ENCODE data around the gene CHST5.
"Not testable (repeated sequence)": the region's sequence is repeated elsewhere in the genome, so short reads cannot be mapped to it uniquely, and the experiment has no call there.

CHST5 gene

DNA sequence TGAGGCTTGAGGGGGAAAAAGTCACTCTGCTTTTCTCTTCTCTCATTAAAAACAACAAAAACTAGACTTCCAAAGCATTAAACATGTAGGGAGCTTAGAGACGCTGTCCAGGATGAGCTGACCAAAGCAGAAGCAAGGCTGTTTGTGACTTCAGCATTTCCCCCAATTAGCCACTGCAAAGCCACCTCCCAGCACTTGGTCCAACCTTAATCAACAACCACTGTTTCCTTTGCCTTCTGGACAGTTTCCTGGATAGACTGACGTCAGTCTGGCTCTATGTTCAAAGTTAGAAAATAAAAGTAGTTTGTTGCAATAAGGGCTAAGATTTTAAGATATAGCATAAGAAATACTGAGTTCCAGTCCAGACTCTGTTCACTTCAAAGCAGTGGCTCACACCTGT, 17.0 kb upstream of the CHST5 start:
- no peak overlapping the region for H3K4me3 ChIP-seq (ENCODE audit: low read depth, low read length)

DNA sequence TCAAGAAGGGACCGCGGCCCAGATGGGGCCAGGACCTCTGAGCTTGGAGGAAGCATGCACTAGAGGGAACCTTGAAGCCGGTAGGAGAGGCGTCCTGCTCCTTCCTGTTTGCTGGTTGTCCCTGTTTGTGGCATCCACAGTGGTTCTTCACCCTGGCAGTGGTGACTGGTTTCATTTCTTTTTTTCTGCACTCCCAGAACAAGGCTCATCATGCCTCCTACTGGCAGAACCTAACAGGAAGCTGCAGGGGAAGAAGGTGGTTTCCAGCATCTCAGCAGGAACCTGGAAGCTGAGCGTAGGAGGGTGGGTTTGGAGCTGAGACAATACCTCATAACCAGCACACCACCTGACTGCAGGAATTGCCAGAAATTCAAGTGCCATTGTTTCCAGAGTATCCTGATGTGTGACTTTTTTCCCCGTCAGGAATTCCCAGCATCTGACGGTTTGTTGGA, 14.3 kb upstream of the CHST5 start:
- H3K4me3 ChIP-seq (ENCODE audit: low read depth, low read length), result no peak overlapping the region

DNA sequence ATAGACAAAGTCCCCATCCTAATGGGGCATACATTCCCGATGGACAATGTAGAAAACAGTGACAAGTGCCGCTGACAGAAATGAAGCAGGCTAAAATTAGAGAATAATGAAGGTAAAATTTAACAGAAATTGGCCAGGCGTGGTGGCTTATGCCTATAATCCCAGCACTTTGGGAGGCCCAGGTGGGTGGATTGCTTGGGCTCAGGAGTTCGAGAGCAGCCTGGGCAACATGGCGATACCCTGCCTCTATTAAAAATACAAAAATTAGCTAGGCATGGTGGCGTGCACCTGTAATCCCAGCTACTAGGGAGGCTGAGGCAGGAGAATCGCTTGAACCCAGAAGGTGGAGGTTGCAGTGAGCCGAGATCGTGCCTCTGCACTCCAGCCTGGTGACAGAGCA, 12.5 kb upstream of the CHST5 start:
- H3K4me3 ChIP-seq (ENCODE audit: low read depth, low read length), result not testable (repeated sequence)

DNA sequence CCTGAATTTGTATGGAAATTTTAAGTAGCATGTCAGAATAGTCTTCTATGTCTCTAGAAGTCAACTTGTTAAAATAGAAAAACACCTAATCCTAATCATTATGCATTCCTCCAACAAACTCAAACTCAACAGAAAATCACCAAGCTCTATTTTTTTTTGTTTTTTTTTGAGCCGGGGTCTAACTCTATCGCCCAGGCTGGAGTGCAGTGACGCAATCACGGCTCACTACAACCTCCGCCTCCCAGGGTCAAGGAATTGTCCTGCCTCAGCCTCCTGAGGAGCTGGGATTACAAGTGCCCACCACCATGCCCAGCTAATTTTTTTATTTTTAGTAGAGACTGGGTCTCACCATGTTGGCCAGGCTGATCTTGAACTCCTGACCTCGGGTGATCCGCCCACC, 10.4 kb upstream of the CHST5 start:
- H3K4me3 ChIP-seq (ENCODE audit: low read depth, low read length), result no peak overlapping the region

DNA sequence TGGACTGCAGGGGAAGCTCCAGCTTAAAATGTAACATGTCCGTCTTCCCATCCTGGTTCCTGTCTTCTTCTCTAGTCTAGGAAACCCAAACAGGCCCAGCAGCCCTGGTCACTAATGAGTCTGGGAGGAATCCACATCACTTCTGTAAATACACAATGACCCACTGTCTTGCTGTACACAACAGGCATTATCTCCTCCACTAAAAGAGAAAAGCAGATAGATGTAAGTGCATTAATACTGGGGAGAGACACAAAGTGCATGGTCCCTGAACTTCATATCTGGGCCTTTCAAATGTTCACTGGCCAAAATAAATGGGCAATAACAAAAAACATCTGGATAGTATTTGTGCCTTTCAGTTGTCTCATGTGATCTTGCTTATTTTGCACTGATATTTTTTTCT, 10.0 kb upstream of the CHST5 start:
- not testable (repeated sequence) for H3K4me3 ChIP-seq (ENCODE audit: low read depth, low read length)

DNA sequence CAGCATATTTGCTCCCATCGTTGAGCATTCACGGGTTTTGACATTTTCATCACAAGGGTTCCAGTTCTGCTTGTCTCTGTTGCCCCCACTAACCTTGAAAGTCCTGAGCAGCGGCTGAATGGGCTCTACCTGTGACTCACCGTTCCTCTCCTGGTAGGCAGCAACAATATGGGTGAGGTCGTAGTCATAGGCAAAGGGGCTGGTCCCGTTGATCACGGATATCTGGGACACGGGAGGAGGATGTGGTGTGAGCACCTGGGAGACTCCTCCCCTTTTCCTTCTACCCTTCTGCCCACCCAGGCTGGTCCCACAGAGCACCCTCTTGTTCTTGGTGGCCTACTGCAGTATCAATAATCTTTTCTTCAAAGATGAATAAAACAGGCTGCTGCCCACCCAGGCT, 6.6 kb upstream of the CHST5 start:
- not testable (repeated sequence) for H3K4me3 ChIP-seq (ENCODE audit: low read depth, low read length)

DNA sequence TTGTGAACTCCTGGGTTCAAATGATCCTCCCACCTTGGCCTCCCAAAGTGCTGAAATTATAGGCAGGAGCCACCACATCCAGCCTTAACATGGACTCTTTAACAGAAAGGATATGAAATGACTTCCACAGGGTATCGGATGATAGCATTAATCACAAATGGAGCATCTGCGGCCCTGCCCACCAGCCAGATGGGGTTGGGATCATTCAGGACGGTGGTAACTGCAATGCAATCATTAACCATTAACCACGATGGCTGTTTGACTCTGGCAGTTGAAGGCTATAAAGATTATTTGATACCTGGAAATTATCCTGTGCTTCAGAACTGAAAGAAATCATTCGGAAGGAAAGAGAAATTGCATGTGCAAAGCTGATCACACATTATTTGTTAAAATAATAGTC, 5.3 kb upstream of the CHST5 start:
- H3K4me3 ChIP-seq (ENCODE audit: low read depth, low read length), result no peak overlapping the region

DNA sequence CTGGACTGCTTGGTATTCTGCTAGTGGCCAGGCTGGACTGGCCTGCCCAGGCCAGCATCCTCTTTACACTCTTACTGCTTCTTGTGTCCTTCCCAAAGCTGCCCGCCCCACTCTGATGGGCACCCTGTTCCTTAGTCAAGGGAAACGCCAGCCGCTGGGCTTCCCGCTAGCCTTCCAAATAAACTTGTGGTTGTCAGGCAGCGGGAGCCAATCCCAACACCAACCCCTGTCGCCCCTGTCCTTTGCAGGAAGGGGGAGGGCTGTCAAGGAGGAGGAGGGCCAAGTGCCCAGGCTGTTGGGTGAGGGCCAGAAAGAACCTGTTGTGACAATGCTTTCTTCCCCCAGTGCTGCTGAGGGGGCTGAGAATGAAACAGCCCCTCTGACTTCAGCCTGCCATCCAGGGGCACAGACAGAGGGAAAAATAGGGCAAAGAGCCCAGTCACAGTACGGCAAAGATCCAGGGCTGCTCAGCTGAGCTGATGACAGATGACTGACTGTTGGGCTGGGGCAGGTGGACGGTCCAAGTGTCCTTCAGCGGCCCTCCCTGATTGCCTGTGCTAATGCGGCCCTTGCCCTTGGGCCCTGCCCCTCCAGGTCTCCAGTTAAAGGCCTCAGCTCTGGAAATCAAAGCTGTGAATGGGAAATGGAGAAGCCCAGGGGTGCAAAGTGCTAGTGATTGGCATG, 3.1 kb upstream of the CHST5 start:
- not testable (repeated sequence) for H3K4me3 ChIP-seq (ENCODE audit: low read depth, low read length)

DNA sequence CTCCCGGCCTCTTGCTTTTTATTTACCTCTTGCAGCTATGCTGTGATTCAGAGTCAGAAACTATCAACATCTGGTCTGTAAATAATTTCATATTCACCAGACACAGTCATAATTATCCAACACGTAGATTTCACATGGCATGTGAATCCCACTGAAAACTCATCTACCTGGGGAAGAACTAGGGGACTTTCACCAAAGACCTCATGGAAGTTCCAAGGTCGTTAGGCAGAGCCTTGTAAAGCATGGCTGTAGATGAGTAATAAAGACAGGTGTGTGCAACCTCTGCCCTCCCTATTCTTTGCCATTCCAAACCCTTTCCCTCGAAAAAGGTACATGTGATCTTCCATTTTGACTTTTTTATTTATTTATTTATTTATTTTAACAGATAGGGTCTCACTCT, 1.9 kb upstream of the CHST5 start:
- no peak overlapping the region for H3K4me3 ChIP-seq (ENCODE audit: low read depth, low read length)

DNA sequence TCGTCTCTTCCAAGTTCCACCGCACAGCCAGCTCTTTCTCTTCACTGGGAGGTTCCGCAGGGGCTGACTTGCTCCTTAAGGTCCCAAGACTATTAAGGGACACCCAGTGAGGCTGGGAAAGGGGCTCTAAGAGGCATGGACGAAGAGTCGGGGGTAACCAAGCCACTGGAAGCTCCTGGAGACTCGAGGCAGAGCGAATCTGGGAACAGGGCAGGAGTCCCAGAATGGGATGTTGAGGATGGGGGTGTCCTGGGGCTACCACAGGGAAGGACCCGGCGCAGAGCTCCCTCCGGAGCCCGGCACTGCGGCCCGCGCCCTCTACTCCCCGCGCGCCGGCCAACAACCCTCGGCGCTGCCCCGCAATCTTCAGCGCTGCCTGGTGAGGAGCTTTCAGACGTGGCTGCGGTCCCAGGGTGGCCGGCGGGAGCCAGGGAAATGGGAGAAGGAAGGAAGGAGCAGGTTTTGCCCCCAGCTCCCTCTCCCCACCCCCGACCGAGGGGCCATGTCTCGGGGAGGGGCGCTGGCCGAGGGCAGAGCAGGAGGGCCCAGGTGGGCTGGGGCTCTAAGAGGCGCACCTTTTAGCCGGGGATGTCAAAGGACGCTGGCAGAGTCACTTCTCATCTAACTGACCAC, 581 bp downstream of the CHST5 start:
- no peak overlapping the region for H3K4me3 ChIP-seq (ENCODE audit: low read depth, low read length)

DNA sequence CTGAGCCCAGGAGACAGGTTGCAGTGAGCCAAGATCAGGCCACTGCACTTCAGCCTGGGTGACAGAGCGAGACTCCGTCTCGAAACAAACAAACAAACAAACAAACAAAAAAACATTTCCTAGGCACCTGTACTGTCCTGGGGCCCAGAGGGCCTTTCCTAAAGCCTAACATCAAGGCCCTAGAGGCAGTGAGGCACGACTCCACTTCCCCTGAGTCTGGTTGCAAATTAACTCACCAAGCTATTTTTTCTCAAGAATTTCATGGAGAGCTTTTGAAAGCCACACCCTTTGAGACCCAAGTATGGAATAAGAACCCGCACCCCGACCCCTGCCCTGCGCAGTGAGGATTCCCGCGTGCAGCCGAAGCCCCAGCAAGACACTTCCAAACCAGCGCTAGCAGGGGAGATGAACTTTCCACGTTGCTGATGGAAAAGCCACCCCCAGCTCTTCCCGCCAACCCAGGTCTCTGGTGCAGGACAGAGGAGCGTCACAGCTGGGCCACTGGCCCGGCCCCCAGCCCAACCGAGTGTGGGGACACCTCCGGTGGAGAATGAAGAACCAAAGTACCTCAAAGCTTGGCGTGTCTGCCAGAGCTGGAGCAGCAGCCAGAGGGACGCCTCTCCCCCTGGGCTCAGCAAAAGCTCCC, 1.2 kb downstream of the CHST5 start:
- no peak overlapping the region for H3K4me3 ChIP-seq (ENCODE audit: low read depth, low read length)

DNA sequence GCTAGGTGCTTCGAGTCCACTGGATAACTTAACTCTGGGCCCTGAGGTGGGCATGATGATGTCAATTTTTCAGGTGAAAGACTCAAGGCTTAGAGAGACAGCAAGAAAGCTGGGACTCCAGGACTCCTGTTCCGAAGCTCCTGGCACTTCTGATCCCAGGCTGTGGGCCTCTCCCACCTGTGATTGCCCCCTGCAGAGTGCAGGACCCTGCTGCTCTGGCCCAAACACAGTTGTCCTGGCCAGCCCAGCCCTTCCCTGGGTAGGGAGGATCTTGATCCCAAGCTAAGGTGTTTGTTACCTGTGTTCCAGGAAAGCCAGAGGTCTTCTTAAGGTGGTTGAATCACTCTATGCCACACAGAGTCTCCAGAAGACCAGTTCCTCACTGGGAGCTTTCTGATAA, 3.1 kb downstream of the CHST5 start:
- no peak overlapping the region for H3K4me3 ChIP-seq (ENCODE audit: low read depth, low read length)

DNA sequence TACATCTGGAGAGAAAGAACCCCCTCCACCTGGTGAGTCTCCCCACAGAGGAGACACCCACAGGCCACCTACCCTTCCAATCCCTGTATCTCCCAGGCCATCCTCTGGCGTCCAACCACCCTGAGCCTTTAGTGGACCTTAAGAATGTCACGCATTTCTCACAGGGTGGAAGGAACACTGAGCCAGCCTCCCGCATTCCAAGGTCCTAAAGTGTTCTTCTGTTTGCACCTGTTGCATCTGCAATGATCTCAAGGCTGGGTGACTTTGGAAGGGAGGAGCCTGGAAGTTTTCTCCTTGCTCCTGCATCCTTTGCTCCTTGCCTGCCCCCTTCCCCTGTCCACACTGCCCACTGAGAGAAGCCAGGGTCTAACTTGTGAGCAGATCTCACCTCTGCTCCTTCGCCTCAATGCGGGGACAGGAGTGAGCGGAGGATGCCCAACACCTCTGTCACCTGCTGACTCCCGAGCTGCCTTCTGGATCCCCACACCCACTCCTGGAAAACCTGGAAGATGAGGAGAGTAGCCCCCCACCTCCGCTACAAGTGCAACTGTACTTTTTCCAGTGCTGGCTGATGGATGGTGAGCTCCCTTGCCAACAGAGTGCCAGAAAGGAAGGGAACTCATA, 3.7 kb downstream of the CHST5 start:
- H3K4me3 ChIP-seq (ENCODE audit: low read depth, low read length), result no peak overlapping the region

DNA sequence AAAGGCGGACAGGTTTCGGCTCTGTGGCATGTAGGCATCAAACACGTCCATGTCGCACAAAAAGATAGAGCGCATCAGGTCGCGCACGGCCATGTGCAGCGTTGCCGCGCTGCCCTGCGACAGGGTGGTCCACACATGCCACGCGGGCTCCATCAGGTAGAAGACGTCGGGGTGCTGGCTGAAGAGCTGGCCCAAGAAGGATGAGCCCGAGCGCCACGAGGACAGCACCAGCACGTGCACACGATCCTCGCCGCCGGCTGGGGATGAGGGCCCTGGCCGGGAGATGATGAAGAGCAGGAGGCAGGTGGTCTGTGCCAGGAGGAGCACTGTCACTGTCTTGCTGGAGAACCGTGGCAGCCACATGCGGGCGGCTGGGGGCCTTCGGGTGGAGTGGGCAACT, 5.9 kb downstream of the CHST5 start:
- H3K4me3 ChIP-seq (ENCODE audit: low read depth, low read length), result no peak overlapping the region

DNA sequence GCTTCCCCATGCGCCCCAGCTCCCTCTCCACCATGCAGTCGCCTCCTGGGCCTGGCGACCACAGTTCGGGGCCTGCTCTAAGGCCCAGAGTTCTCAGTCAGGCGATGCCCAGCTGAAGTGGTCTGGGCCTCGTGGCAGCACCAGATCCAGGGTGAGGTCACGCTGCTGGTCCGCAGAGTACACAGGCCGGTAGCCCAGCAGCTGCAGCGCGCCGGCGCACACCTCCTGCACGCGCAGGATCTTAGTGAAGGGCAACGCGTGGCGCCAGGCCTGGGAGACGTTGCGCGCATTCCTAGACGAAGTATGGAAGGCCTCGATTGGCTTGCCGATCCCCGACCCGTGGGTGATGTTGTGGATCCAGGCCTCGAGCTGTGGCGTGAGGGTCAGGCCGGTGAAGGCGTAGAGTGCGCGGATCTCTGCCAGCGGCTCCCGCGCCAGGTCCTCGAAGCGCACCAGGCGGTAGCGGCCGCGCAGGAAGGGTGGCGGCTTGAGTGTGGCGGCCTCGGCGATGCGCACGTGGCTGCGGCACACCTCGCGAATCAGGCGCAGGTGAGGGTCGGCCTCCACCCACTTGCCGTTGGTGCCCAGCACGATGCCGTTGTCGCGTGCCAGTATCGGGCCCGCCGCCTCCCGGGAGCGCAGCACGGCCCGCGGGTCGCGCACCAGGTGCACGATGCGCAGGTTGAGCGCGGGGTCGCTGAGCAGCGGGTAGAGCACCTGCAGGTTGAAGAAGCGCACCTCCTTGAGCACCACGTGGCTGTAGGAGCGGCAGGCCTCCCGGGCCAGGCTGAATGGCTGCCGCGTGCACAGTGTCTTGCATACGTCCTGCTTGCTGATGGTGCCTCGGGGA, 6.6 kb downstream of the CHST5 start:
- no peak overlapping the region for H3K4me3 ChIP-seq (ENCODE audit: low read depth, low read length)

DNA sequence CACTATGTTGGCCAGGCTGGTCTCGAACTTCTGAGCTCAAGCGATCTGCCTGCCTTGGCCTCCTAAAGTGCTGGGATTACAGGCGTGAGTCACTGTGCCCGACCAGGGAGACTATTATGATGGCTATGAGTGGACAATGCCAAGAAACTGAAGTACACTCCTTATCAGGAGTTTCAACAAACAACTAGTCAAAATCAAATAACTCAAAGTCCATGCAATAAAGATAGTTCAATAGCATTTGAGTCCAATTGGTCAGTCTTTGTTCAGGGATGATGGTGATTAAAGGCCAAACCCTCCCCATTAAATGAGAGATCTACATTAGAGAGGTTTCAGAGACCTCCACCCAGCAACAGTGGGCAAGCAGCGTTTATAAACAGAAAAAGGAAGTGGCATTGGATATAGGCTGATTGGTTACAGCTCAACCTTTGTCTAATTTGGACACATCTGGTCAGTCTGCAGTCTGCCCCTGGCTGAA, 8.0 kb downstream of the CHST5 start:
- no peak overlapping the region for H3K4me3 ChIP-seq (ENCODE audit: low read depth, low read length)

DNA sequence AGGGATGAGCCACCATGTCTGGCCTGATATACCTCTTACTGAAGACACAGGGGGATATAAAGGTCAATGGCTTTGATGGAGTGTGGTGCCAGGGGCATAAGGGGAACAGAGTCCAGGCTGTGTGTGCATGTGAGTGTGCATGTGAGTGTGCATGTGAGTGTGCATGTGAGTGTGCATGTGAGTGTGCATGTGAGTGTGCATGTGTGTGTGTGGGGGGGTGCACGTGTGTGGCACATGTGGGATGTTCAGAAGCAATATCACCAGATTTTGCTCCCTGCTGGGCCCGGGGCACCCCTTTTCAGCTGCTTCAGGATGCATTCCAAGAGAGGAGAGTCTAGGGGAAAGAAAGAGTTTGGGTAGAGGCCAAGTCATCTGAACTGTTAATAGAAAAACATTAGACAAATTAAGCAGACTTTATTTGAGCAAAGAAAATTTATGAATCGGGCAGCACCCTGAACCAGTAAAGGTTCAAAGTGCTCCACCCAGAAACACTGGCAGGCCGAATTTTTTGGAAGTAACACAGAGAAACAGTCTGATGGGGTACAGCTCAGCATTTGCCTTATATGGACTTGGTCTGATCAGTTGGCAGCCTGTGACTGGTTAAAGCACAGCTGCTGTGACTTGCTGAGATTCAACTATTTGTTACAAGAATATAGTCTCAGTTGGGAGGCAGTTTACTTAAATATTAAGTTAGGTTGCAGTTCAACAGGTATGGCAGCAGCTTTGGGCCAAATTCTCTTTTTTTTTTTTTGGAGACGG, 9.7 kb downstream of the CHST5 start:
- H3K4me3 ChIP-seq (ENCODE audit: low read depth, low read length), result no peak overlapping the region

DNA sequence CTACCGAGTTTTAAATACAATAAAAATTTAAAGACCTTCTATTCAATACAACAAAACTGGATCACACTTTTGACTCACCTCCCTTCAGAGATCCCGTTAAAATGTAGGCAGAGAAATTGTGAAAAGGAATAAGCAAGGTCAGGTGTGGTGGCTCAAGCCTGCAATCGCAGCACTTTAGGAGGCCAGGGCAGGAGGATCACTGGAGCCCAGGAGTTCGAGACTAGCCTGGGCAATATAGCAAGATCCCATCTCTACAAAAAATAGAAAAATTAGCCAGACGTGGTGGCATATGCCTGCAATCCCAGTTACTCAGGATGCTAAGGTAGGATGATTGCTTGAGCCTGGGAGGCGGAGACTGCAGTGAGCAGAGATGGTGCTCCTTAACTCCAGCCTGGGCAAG, 16.7 kb downstream of the CHST5 start:
- H3K4me3 ChIP-seq (ENCODE audit: low read depth, low read length), result no peak overlapping the region

DNA sequence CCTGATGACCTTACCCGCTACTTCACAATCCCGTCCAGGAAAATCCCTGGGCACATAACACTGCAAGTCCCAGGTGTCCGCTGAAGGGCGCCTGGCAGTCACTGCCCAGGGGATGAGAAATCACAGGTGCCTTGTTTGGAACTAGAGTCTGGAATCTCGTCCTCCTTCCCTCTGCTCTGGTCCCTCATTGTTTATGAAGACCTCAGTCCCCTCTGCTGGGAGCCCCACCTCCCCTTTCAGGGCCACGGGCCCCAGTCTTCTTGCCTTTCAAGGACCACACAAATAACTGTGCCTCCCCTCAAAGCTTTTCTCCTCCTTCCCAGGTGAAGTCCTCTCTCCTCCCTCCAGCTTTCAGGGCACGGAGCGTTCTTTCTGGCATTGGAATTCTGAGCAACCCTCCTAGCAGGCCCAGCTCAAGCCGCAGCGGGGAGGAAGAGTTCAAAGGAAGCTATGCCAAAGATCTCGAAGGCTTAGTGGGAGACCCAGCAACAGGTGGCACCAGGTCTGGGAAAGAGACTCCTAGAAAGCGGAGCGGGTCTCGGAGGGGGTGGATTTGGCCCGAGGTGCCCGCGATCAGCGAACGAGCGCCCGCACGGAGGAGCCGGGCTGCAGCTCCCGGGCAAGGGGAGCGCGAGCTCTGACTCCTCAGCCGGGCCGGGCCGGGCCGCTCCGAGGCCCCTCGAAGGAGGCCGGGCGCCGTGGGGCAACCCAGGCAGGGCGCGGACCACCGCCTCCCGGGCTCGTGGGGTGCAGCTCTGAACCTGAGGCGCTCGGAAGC, 19.5 kb downstream of the CHST5 start:
- peak overlapping the region; percentile 78 for H3K4me3 ChIP-seq (ENCODE audit: low read depth, low read length)
